Measurements from ENCODE around the gene ZNF30.
"Not testable (repeated sequence)": the region's sequence is repeated elsewhere in the genome, so short reads cannot be mapped to it uniquely, and the experiment has no call there.

ZNF30 gene

DNA sequence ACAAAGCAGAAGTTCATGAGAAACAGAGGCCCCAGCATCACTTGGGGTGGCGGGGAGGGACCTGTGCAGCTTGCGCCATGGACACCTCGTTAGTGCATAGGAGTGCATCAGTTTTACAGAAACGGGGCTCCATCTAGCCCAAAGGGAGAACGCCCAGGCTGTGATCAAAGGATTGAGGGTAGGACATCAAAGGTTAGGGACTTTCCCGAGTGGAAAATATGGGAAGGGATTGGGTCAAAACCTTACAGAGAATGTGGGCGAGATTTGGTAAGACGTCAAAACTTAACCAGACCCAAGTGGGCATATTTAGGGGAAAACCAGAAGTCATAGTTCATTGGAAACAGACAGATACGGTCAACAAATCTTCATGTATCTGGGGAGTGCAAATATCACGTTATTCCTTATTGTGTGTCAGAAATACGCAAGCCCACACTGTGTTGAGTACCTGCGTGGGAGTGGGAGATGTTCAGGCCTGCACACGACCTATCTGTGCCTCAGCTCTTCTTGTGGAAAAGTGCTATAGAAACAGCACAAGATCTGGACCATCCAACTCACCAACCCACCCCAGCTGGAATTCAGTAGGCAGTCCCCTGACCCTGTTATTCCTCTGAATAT is 64.0 kb downstream of the ZNF30 start:
- no peak for FAIRE-seq
- DNase-seq (ENCODE audit: insufficient read length, low spot score): no peak

DNA sequence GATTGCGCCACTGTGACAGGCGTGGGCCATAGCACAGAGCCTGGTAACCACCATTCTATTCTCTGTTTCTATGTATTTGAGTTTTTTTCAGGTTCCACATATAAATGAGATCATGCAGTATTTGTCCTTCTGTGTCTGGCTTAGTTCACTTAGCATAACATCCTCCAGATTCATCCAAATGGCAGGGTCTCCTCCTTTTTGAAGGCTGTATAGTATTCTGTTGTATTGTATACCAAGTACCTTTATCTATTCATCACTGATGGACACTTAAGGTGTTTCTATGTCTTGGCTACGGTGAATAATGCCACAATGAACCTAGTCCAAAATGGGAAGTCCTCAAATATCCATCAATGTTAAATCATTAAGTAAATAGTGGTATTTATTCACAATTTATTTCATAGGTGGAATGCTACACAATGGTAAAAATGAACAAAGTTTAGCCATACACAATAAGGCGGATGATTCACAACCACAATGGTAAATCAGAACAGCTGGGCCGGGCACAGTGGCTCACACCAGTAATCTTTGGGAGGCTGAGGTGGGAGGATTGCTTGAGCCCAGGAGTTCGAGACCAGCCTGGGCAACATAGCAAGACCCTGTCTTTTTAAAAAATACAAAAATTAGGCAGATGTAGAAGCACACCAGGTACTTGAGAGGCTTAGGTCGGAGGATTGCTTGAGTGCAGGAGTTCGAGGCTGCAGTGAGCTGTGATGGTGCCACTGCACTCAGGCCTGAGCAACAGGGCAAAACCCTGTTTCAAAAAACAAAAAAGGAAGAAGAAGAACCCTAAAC is 65.0 kb downstream of the ZNF30 start:
- TF ChIP-seq, protein P1, sequence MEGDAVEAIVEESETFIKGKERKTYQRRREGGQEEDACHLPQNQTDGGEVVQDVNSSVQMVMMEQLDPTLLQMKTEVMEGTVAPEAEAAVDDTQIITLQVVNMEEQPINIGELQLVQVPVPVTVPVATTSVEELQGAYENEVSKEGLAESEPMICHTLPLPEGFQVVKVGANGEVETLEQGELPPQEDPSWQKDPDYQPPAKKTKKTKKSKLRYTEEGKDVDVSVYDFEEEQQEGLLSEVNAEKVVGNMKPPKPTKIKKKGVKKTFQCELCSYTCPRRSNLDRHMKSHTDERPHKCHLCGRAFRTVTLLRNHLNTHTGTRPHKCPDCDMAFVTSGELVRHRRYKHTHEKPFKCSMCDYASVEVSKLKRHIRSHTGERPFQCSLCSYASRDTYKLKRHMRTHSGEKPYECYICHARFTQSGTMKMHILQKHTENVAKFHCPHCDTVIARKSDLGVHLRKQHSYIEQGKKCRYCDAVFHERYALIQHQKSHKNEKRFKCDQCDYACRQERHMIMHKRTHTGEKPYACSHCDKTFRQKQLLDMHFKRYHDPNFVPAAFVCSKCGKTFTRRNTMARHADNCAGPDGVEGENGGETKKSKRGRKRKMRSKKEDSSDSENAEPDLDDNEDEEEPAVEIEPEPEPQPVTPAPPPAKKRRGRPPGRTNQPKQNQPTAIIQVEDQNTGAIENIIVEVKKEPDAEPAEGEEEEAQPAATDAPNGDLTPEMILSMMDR (IDR thresholded peaks at IDR 0.05; ENCODE audit: insufficient read depth, missing control alignments): no peak
- no peak for DNase-seq (ENCODE audit: insufficient read length, low spot score)
- FAIRE-seq: no peak

More for the DNA sequence above, 64.0 kb downstream of the ZNF30 start:
- TF ChIP-seq, protein P1 (IDR thresholded peaks at IDR 0.05; ENCODE audit: insufficient read depth, missing control alignments): no peak

DNA sequence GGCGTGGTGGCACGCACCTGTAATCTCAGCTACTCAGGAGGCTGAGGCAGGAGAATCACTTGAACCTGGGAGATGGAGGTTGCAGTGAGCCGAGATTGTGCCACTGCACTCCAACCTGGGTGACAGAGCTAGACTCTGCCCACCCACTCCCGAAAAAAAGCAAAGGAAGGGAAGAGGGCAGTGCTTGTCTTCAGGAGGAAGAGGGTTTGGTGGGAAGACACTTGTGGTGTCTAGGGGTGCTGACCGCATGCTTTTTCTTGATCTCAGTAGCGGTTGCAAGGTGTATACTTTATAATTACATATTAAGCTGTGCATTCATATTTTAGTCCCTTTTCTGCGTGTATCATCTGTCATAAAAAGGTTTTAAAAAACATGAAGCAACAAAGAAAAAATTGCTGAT is 65.9 kb downstream of the ZNF30 start:
- not testable (repeated sequence) for DNase-seq (ENCODE audit: insufficient read length, low spot score); FAIRE-seq

DNA sequence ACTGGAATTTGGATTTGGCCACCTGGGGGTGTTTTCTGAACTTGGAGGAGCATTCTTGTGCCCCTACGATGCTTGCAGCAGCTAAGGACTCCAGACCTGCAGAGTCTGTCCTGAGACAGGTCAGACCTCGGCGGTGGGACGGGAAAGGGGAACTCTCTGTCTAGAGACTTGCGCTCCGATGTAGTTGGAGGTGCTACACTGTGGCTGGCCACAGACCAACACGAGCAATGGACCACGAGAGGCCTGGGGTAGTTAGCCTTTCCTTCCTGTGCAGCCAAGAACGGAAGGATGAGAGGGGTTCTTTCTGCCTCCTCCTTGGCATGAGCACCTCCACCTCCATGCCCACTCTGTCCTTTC is 67.6 kb downstream of the ZNF30 start:
- no peak for FAIRE-seq
- no peak for DNase-seq (ENCODE audit: insufficient read length, low spot score)
- TF ChIP-seq, protein P1 (IDR thresholded peaks at IDR 0.05; ENCODE audit: insufficient read depth, missing control alignments): no peak
